Activated CD4-positive, alpha-beta T cell treated with anti-CD3 and anti-CD28 coated beads for 36 hours (primary cell): ENCODE data around the gene ELOB. TPM values are rescaled to one million over a fixed set of nuclear protein-coding genes. Genes with fewer than 3 reads are reported as not detected.

Experiments used
- ATAC-seq: fragments of 200-7000 bp; cut with Tn5 transposase; one replicate; pipeline ENCODE4 v1.10.0; 2021; ENCODE audit warnings: mild to moderate bottlenecking, moderate library complexity
- CTCF ChIA-PET: fragments of 350-600 bp; sonication (Branson Sonifier 250); formaldehyde crosslinking; loops from one replicate; lab custom pipeline; 2021; ENCODE audit warnings: antibody characterized with exemption; lab: Charles Lee
- POLR2A ChIA-PET: fragments of 350-600 bp; sonication (Branson Sonifier 250); formaldehyde crosslinking; loops from one replicate; lab custom pipeline; 2021; ENCODE audit warnings: antibody characterized with exemption, inconsistent platforms; lab: Charles Lee
- DNase-seq: peaks from one replicate; pipeline ENCODE4 v3.0.0-alpha.2; 2020
- H3K27ac Mint-ChIP-seq: one replicate; pipeline ENCODE4 v1.8.0; 2021; ENCODE audit warnings: mixed read lengths
- H3K27me3 Mint-ChIP-seq: one replicate; pipeline ENCODE4 v1.8.0; 2021; ENCODE audit warnings: mixed read lengths
- H3K36me3 Mint-ChIP-seq: one replicate; pipeline ENCODE4 v1.8.0; 2021; ENCODE audit warnings: low read depth, mixed read lengths
- H3K4me1 Mint-ChIP-seq: one replicate; pipeline ENCODE4 v1.8.0; 2021; ENCODE audit warnings: mixed read lengths
- H3K4me3 Mint-ChIP-seq: one replicate; pipeline ENCODE4 v1.8.0; 2021; ENCODE audit warnings: mild to moderate bottlenecking, moderate library complexity, mixed read lengths
- H3K9me3 Mint-ChIP-seq: one replicate; pipeline ENCODE4 v1.8.0; 2021; ENCODE audit warnings: low read depth, mixed read lengths
- intact Hi-C, 2 experiments: fragments of 100-400 bp; cut with DNase I in 1 of 2; cut with micrococcal nuclease in 1 of 2; formaldehyde crosslinking; loops; one replicate each; pipeline versions ENCODE4 v1.14.2 to v1.15.1; 2022 to 2024; cut with DNase I, micrococcal nuclease
- total RNA-seq, 2 experiments: library from RNA; stranded (reverse); gene quantifications; one replicate each; pipeline ENCODE4 v1.2.3, GENCODE V29; 2021

ELOB gene
- total RNA-seq, 2 experiments from 2014 or later = 268 to 269 TPM

DNA sequence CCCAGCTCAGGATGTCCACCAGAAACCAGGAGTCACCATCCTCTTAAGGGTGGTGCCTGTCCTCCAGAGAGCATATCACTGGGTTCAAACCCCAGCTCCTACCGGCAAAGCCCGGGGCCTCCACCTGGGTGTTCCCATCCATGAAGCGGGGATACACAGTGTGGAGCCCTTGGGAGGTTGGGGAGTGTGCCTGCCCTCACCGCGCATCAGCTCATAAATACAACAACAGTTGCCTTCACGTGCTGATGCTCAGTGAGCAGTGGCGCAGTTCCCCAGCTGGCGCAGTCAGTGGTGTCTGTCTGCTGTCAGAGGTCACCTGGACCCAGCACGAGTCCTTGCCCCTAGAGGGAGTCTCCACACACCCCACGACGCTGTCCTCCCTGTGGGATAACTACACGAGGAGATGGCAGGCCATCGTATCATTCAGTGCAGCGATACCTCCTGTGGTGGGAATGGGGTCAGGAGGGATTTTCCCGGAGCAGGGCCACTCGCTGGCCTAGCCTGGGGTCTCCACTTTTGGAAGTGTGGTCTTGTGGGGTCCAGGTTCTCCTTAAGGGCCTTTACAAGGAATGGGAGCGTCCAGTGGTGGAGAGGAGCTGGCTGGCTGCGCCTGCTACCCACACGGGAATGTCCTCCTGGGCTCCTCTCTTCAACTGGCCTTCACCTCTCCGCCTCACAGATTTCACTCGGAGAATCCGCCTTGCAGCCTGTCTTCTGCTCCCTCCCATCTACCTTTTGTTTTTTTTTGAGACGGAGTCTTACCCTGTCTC, 2.3 kb upstream of the ELOB start:
- Mint-ChIP-seq H3K27me3 (no peaks in the 10 kb centered on the region), H3K4me3 (no peak overlapping the region), H3K27ac (peak overlapping the region; percentile 17), H3K9me3 (no peaks in the 10 kb centered on the region), H3K36me3 (peaks cover 3% of the 10 kb centered on the region), H3K4me1 (peaks cover 24% of the 10 kb centered on the region)
- CTCF ChIA-PET = interaction anchor here (0.6 to 1.2 kb wide), 2 partner anchors 18 to 21 kb away, joined by 4 read pairs; no protein-coding TSS in a partner anchor
- ATAC-seq (no peak), DNase-seq (no peak)
- intact Hi-C loops = loop anchor here (5.0 kb wide), 2 partner anchors 88 to 243 kb away; partner anchors contain the start of genes HCFC1R1 (in 1 of the 2), THOC6 (in 1 of the 2) and TNFRSF12A (in 1 of the 2)
- POLR2A ChIA-PET = interaction anchor here (1.1 to 6.3 kb wide), 2 partner anchors 27 to 104 kb away, joined by 4 to 26 read pairs; partner anchors contain the start of genes FLYWCH2 and SRRM2

- no peak for ATAC-seq
- ChIA-PET CTCF (interaction anchor here (0.7 to 1.2 kb wide), 3 partner anchors 22 to 67 kb away, joined by 3 to 4 read pairs (median 3); no protein-coding TSS in a partner anchor), POLR2A (interaction anchor here (1.1 to 6.3 kb wide), 2 partner anchors 26 to 104 kb away, joined by 4 to 26 read pairs; partner anchors contain the start of genes FLYWCH2 and SRRM2)
- Mint-ChIP-seq H3K4me1 (peaks cover 24% of the 10 kb centered on the region), H3K27ac (peak overlapping the region; percentile 96), H3K4me3 (peak overlapping the region; percentile 95), H3K36me3 (peaks cover 3% of the 10 kb centered on the region), H3K27me3 (no peaks in the 10 kb centered on the region), H3K9me3 (no peaks in the 10 kb centered on the region)
- no peak for DNase-seq
- intact Hi-C loops = loop anchor here (5.0 kb wide), 2 partner anchors 89 to 244 kb away; partner anchors contain the start of genes HCFC1R1 (in 1 of the 2), THOC6 (in 1 of the 2) and TNFRSF12A (in 1 of the 2)
These were observed 1.5 kb upstream of the ELOB start for GRCh38 chr16:2778630-2778958.

DNA sequence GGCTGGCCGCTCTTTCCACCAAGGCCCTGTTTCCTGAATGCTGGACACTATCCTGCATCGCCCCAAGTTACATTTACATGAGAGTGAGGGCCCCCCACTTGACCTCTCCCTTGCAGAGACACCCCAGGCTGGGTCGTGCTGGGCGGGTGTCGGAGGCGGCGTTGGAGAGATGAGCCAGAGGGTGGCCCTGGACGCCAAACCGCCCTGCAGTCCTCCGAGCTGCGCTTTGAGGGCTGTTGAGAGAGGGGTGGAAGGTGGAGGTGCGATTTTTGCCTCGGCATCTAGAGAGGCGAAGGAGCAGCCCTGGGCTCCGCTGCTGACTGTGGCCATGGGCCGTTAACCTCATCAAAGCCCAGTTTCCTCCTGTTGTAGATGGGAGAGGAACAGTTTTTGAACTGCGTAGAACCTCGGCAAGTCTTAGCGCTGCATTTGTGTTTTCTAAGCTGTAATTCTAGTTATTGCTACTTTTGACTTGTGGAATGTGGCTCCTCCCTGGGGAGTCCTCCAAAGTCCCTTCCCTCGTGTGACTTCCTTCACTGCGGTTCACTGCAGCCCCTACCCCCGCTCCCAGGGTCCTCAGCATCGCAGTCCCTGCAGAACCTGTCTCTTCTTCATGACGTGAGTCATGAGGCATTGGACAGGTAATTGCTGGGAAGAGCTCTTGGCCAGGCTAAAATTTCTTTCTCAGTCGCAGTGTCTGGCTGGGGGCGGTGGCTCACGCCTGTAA, 986 bp upstream of the ELOB start:
- Mint-ChIP-seq H3K27me3 (no peaks in the 10 kb centered on the region), H3K27ac (peak overlapping the region; percentile 96), H3K36me3 (peaks cover 3% of the 10 kb centered on the region), H3K9me3 (no peaks in the 10 kb centered on the region), H3K4me3 (peak overlapping the region; percentile 95), H3K4me1 (peaks cover 24% of the 10 kb centered on the region)
- peak; percentile 34 for ATAC-seq
- intact Hi-C loops = loop anchor here (1.0 to 5.0 kb wide), 11 partner anchors 25 to 510 kb away; partner anchors contain the start of genes HCFC1R1 (in 1 of the 2), KCTD5 (in 1 of the 2), RNPS1 (in 1 of the 2) and SRRM2 (in 1 of the 2)
- POLR2A ChIA-PET = interaction anchor here (1.1 to 6.3 kb wide), 2 partner anchors 25 to 105 kb away, joined by 4 to 26 read pairs; partner anchors contain the start of genes FLYWCH2 and SRRM2
- CTCF ChIA-PET = interaction anchor here (0.7 to 1.2 kb wide), 4 partner anchors 23 to 184 kb away, joined by 3 to 4 read pairs (median 3); no protein-coding TSS in a partner anchor
- peak; percentile 41 for DNase-seq

DNA sequence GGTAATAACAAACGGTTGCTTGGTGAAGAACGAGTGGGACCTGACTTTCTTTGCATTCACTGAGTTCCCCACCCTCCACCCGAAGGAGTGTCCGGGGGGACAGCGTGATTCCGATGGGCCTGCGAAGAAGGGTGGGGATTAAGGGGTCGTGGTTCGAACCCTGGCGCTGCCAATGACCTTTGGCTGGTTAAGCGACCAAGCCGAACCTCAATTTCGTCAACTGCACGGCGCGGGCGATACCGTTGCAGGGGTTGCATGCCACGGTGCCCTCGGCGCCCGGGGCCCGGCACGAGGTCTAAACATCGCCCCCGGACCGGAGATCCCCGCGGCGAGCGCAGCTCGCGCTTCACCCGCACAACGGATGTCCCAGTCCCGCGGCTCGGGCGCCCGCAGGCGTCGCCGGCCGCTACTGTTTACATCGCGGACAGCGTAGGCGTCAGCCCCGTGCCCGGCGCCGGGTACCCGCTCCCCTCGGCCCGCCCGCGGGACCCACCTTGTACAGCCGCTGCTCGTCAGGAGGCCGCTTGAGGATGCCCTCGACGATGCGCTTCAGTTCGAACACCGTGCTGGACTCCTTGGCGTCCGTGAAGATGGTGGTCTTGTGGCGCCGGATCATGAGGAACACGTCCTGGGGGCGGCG, 460 bp downstream of the ELOB start:
- peaks cover 10% of the 10 kb centered on the region for H3K36me3 Mint-ChIP-seq
- peak overlapping the region; percentile 95 for H3K4me3 Mint-ChIP-seq
- H3K27me3 Mint-ChIP-seq = no peaks in the 10 kb centered on the region
- ChIA-PET POLR2A (interaction anchor here (0.7 to 6.3 kb wide), 3 partner anchors 17 to 24 kb away, joined by 8 to 26 read pairs (median 8); partner anchors contain the start of gene SRRM2), CTCF (no interaction called here)
- DNase-seq = peak; percentile 69
- H3K9me3 Mint-ChIP-seq = no peaks in the 10 kb centered on the region
- peaks cover 26% of the 10 kb centered on the region for H3K4me1 Mint-ChIP-seq
- ATAC-seq = peak; percentile 27
- H3K27ac Mint-ChIP-seq = peak overlapping the region; percentile 94
- intact Hi-C loops = loop anchor here (1.0 to 5.0 kb wide), 11 partner anchors 23 to 508 kb away; partner anchors contain the start of genes HCFC1R1 (in 1 of the 2), KCTD5 (in 1 of the 2), RNPS1 (in 1 of the 2) and SRRM2 (in 1 of the 2)

DNA sequence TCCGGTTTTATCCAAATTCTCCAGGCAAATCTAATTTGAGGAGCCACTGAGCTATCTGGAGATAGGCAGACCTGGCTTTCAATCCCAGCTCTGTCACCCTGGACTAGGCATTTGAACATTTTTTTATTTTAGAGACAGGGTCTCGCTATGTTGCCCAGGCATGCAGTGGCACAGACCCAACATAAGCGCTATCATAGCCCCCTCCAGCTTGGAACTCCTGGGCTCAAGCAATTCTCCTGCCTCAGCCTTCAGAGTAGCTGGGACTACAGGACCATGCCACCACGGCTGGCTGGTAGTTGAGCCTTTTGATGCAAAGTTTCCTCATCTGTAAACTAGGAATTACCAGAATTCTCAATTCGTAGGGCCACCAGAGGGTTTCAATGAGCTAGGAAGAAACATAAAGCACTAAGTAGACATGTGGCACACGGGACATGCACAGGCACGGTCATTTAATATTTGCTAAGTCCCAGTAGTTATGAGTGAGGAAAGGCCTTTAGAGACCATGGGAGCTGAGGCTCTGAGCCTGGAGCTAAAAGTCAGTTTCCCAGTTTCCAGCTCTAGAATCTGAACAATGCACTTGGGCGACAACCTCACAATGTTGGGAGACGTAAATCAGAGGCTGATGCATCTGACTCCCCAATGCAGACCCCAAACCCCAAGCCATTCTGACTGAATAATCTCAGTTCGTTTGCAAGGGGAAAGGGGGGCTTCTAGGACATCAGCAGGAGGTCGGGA, 1.1 kb downstream of the ELOB start:
- no peak for ATAC-seq
- no peak for DNase-seq

DNA sequence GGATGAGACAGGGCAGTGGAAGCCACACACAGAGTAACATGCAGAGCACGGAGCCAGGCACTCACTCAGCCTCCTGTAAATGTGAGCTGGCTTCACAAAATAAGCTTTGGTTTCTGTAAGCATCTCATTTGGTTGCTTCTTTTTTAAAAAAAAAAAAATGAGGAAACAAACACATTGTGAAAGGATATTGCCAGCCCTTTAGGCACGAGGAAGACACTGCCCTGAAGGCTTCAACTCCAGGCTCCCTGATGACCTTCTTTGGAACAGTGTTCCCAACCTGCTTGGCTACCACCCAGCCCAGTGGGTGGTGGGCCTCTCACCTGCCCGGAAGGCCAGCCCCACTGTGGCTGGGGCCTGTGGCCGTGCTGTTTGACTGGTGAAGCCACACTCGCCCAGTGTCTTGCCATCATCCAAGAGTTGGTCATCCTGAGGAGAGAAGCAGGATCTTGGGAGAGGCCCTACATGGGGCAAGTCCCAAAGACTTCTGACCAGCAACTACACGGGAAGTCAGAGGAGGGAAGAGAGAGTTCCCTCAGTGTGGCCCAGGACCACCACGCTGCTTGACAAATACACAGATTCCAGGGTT, 1.9 kb downstream of the ELOB start:
- intact Hi-C loops = loop anchor here (5.0 kb wide), 2 partner anchors 92 to 247 kb away; partner anchors contain the start of genes HCFC1R1 (in 1 of the 2), THOC6 (in 1 of the 2) and TNFRSF12A (in 1 of the 2)
- Mint-ChIP-seq H3K4me3 (peak overlapping the region; percentile 95), H3K36me3 (peaks cover 23% of the 10 kb centered on the region), H3K4me1 (peaks cover 26% of the 10 kb centered on the region), H3K27ac (no peak overlapping the region), H3K27me3 (no peaks in the 10 kb centered on the region), H3K9me3 (no peaks in the 10 kb centered on the region)
- CTCF ChIA-PET = no interaction called here
- POLR2A ChIA-PET = interaction anchor here (0.8 to 6.3 kb wide), 4 partner anchors 10 to 23 kb away, joined by 3 to 26 read pairs (median 7); partner anchors contain the start of gene SRRM2
- no peak for DNase-seq
- no peak for ATAC-seq

More for the DNA sequence above, 1.1 kb downstream of the ELOB start:
- Mint-ChIP-seq H3K4me3 (peak overlapping the region; percentile 95), H3K4me1 (peaks cover 26% of the 10 kb centered on the region), H3K9me3 (no peaks in the 10 kb centered on the region), H3K27me3 (no peaks in the 10 kb centered on the region), H3K36me3 (peaks cover 16% of the 10 kb centered on the region), H3K27ac (peak overlapping the region; percentile 94)
- ChIA-PET CTCF (interaction anchor here (0.6 kb wide), 1 partner anchor 255 kb away, joined by 3 read pairs; no protein-coding TSS in a partner anchor), POLR2A (interaction anchor here (0.7 to 6.3 kb wide), 4 partner anchors 12 to 23 kb away, joined by 3 to 26 read pairs (median 8); partner anchors contain the start of gene SRRM2)
- intact Hi-C loops = loop anchor here (2.0 to 5.0 kb wide), 5 partner anchors 91 to 246 kb away; partner anchors contain the start of genes HCFC1R1 (in 1 of the 2), KCTD5 (in 1 of the 2), THOC6 (in 1 of the 2) and TNFRSF12A (in 1 of the 2)

GRCh38 chr16:2774161-2774891, 2.8 kb downstream of the ELOB start:
- CTCF ChIA-PET = interaction anchor here (0.5 to 1.2 kb wide), 3 partner anchors 22 to 572 kb away, joined by 3 read pairs; partner anchors contain the start of gene SRRM2
- intact Hi-C loops = no loop called here
- Mint-ChIP-seq H3K27me3 (no peaks in the 10 kb centered on the region), H3K36me3 (peaks cover 32% of the 10 kb centered on the region), H3K27ac (no peak overlapping the region), H3K4me3 (no peak overlapping the region), H3K4me1 (peaks cover 31% of the 10 kb centered on the region), H3K9me3 (no peaks in the 10 kb centered on the region)
- ATAC-seq = no peak
- POLR2A ChIA-PET = interaction anchor here (1.3 to 6.3 kb wide), 4 partner anchors 9 to 22 kb away, joined by 4 to 26 read pairs (median 7); partner anchors contain the start of gene SRRM2
- no peak for DNase-seq

GRCh38 chr16:2773188-2773968, 3.7 kb downstream of the ELOB start:
- H3K4me1 Mint-ChIP-seq = peaks cover 24% of the 10 kb centered on the region
- intact Hi-C loops = no loop called here
- CTCF ChIA-PET = interaction anchor here (0.8 to 1.2 kb wide), 3 partner anchors 21 to 100 kb away, joined by 3 read pairs; partner anchors contain the start of gene SRRM2
- no peak for DNase-seq
- no peaks in the 10 kb centered on the region for H3K27me3 Mint-ChIP-seq
- ATAC-seq = no peak
- POLR2A ChIA-PET = interaction anchor here (0.6 to 6.3 kb wide), 4 partner anchors 8 to 21 kb away, joined by 4 to 26 read pairs (median 6); partner anchors contain the start of gene SRRM2
- peaks cover 38% of the 10 kb centered on the region for H3K36me3 Mint-ChIP-seq
- no peak overlapping the region for H3K4me3 Mint-ChIP-seq
- no peaks in the 10 kb centered on the region for H3K9me3 Mint-ChIP-seq
- H3K27ac Mint-ChIP-seq = no peak overlapping the region
